Measurements from ENCODE around the gene SND1.

DNA sequence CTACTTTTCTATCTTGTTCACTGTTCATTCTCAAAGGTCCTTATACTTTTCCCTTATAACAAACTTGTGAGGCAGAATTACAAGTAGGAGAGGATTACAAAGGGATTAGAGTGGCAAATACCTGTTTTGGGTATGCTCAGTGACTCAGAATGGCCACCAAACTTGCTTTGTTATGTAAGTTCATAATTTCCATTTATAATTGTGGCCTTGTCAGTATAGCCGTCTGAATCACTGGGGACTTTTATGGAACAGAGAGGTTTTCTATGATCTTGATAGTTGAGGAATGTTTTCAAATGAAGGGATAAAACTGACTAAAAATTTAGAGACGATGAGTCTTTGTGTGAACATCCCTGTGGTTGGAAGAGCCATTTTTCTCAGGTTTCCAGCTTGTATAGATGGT lies 116.2 kb downstream of the SND1 start:
- TF ChIP-seq POLR2AphosphoS5 (IDR thresholded peaks at IDR 0.05) (no peak), POLR2A (IDR thresholded peaks at IDR 0.05) (no peak)
